Inflammatory macrophage treated with lipopolysaccharide for 4 hours (primary cell): Measurements from ENCODE around the gene DLG3.

Experiments
- DNase-seq: peaks from one replicate; pipeline ENCODE4 v3.0.0-alpha.2; 2020

Gene DLG3

GRCh38 chrX:70527610-70528345, 83.1 kb downstream of the DLG3 start:
- peak; percentile 0 for DNase-seq

DNA sequence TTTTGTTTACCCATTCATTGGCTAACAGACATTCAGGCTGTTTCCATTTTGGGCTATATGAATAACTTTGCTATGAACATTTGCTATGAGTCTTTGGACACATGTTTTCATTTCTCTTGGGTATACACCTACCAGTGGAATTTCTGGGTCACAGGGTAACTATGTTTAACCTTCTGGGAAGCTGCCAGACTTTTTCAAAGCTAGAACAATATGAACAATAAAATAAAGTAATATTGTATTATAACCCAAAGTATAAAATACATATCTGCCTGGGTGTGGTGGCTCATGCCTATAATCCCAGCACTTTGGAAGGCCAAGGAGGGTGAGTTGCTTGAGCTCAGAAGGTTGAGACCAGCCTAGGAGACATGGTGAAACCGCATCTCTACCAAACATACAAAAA, 90.6 kb downstream of the DLG3 start:
- no peak for DNase-seq

DNA sequence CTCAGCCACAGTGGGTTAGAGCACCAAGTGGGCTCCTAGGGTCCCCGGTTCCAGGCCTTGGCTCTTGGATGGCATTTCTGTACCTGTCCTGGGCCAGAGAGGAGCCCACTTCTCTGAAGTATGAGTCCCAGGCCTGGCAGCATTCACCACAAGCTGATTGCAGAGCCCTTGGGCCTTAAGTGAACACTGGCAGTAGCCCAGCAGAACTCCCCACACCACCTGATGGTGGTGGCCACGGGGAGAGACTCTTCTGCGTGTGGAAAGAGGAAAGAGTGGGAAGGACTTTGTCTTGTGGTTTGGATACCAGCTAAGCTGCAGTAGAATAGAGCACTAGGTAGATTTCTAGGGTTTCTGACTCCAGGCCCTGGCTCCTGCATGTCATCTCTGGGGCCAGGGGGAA, 104.8 kb downstream of the DLG3 start:
- peak; percentile 7 for DNase-seq

- no peak for DNase-seq
These were observed 107.6 kb downstream of the DLG3 start for GRCh38 chrX:70552130-70552704.

DNA sequence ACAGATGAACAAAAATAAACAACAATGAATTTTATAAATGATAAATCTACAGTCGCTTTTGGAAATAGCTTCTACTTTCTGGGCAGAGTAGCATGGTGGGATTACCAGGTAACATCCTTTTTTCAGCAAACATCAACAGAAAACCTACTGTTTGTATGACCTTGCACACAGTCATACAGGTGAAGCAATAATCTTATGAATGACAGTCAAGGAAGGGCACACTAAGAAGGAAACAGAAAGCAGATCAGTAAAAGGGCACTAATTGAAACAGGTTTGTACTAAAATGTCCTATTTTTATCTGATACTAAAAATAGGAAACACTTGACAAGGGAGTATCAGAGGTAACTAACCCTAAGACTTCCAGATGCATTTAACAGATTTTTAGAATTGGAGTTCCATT, 108.9 kb downstream of the DLG3 start:
- peak; percentile 1 for DNase-seq

DNA sequence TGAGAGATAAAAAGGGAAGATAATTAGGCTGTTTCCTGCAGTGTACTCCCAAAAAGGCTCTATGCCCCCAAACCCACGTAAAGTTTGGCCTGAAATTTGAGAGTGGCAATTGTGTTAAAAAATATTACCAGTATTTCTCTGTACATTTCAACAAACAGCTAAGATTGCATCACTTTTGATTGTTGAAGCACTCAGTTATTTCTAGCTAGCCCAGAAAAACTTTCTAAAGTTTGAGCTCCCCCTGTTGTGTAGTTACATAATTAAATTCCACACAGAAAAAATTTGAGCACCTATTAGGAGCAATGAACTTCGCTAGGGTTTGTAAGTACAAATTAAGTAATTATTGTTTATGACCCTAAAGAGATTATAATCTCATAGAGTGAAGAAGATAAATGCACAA, 109.4 kb downstream of the DLG3 start:
- DNase-seq, result peak; percentile 1

DNA sequence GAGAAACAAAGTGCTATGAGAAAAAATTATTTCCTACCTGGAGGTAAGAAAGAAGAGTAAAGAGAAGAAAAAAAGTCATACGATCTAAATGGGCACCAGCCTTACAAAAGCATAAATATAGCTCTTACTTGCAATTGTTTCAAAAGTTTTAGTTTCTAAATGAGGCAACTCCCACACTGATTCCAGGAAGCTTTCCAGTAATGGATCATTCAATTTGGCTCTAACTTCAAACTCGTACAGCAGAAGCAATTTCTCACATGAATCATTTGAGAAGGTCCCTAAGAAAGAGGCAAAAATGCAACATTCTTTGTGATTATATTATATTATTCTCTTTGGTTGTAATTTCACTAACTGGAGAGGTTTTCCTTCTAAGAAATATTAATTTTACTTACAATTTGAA, 109.9 kb downstream of the DLG3 start:
- no peak for DNase-seq

DNA sequence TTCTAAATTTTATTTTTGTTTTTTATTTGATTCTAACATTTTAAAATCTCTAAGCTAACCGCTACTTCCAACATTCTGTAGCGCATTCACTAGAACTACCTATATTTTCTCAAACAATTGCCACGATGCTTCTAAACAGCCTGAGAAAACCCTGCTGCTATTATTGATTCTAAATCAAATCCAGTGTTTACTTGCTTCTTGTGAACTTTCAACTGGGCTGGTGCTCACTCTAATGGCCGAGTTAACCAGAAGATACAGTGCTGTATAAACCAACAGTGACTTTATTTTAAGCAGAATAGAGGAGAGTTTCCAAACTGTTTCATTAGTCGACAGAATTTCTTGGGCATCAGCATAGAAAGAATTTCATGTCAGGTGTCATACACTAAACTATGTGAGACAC, 110.3 kb downstream of the DLG3 start:
- DNase-seq, result no peak
